Stomach (tissue), 9 donors: Measurements from ENCODE around the gene MALL. TPM values are rescaled to one million over a fixed set of nuclear protein-coding genes. Genes with fewer than 3 reads are reported as not detected.

Experiments used
- DNase-seq, 2 donors: peaks; one replicate each; pipeline versions ENCODE4 v3.0.0 to v3.0.0-alpha.2; 2013 to 2019
- H3K27ac ChIP-seq, 5 donors: fragments of 200-600 bp in 4 of 5; sonication (generic) in 4 of 5; one replicate each; pipeline ENCODE4 v1.5.1; 2013 to 2019; ENCODE audit warnings: mild to moderate bottlenecking in 1 of 5, moderate library complexity in 1 of 5
- H3K27me3 ChIP-seq, 3 donors: fragments of 200-600 bp; sonication (generic); one replicate each; pipeline ENCODE4 v1.5.1; 2017 to 2019; ENCODE audit warnings: mixed run types in 1 of 3
- H3K36me3 ChIP-seq, 4 donors: fragments of 200-600 bp; sonication (generic); 1 replicate in 3 of 4; 2 replicates in 1 of 4; pipeline ENCODE4 v1.5.1; 2016 to 2019
- H3K4me1 ChIP-seq, 4 donors: fragments of 200-600 bp; sonication (generic); one replicate each; pipeline ENCODE4 v1.5.1; 2016 to 2019
- H3K4me3 ChIP-seq, 4 donors: fragments of 200-600 bp; sonication (generic) in 3 of 4; one replicate each; pipeline ENCODE4 v1.5.1; 2016 to 2019; ENCODE audit warnings: mild to moderate bottlenecking in 1 of 4
- H3K9me3 ChIP-seq, 4 donors: fragments of 200-600 bp; sonication (generic); one replicate each; pipeline ENCODE4 v1.5.1; 2016 to 2019
- EP300 ChIP-seq: sonication (generic); formaldehyde crosslinking; IDR thresholded peaks from one replicate; pipeline ENCODE4 v1.6.1; 2017; ENCODE audit warnings: antibody characterized with exemption
- POLR2A ChIP-seq, 4 donors: fragments of 450-650 bp; IDR thresholded peaks; one replicate each; pipeline ENCODE4 v1.6.1; 2016; ENCODE audit warnings: antibody characterized with exemption in 4 of 4, control low read depth in 2 of 4, mild to moderate bottlenecking in 1 of 4, moderate library complexity in 1 of 4
- POLR2AphosphoS5 ChIP-seq, 3 donors: sonication (generic); formaldehyde crosslinking; IDR thresholded peaks; one replicate each; pipeline ENCODE4 v1.6.1; 2016; ENCODE audit warnings: antibody characterized with exemption in 3 of 3
- WGBS, 5 donors: extraction: QIAGEN DNeasy Blood & Tissue Kit in 3 of 5; methylation state at CpG; one replicate each; pipeline versions ENCODE4 v1.1.5 to v1.1.7; 2013 to 2018; 5-methylcytosine and 5-hydroxymethylcytosine counted together
- intact Hi-C: fragments of 100-400 bp; cut with DNase I; formaldehyde crosslinking; loops from one replicate; pipeline ENCODE4 v1.15.1; 2023; ENCODE audit warnings: low total_unique reads
- polyA plus RNA-seq, 3 donors: library from polyadenylated mRNA; stranded (reverse); fragments of 200-250 nt; gene quantifications; one replicate each; pipeline ENCODE4 v1.2.3, GENCODE V29; 2013
- total RNA-seq, 5 donors: library from RNA; depleted of rRNA; stranded (reverse); fragments of >200 nt; gene quantifications; one replicate each; pipeline versions ENCODE4 v1.1.0 to v1.2.3, GENCODE V29; 2014 to 2016
- TF ChIP-seq, protein P1 (sequence below), 7 experiments: fragments of 450-650 bp in 4 of 7; fragments of 200-600 bp in 3 of 7; sonication (generic) in 3 of 7; IDR thresholded peaks; one replicate each; pipeline ENCODE4 v1.5.1; 2016 to 2019; ENCODE audit warnings: antibody characterized with exemption in 7 of 7, control low read depth in 2 of 7, mild to moderate bottlenecking in 1 of 7
- donor health status: healthy with polysubstance abuse.
- donor health status: Bipolar disorder and iron deficiency.
- donor health status: healthy.

Gene MALL
- total and polyA plus RNA-seq, 8 donors: 1.3 to 37.6 (median 2.7) TPM; not detected in 1

DNA sequence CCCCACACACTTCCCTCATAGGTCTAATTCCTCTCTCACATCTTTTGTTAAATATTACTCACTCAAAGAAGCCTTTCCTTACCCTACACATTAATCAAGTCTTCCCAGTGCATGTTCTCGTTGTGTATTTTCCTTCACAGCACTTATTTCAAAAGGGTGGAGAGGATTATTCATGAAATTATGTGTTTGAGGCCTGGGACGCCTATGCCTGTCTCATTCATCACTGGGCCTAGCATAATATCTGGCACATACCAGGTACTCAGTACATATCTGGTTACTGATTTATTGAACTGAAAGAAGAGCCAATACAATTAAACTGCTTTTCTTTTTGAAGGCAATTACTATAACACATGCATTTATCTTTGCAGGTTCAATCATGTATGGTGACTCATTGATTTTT, 15.1 kb upstream of the MALL start:
- Histone ChIP-seq H3K27ac (no peak overlapping the region), H3K27me3 (no peaks in the 10 kb centered on the region), H3K9me3 (peaks cover 0 to 18% (median 6%) of the 10 kb centered on the region in 4 donors), H3K4me3 (no peak overlapping the region), H3K4me1 (no peaks in the 10 kb centered on the region), H3K36me3 (peaks cover 0 to 47% (median 2%) of the 10 kb centered on the region in 4 donors)
- 85 to 95% (median 89%) methylated on average over 2 of the region's 2 CpGs for WGBS, 5 donors
- DNase-seq: no peak
- TF ChIP-seq POLR2AphosphoS5 (IDR thresholded peaks at IDR 0.05) (no peak), POLR2A (IDR thresholded peaks at IDR 0.05) (no peak), EP300 (no peak)
- TF ChIP-seq, protein P1, sequence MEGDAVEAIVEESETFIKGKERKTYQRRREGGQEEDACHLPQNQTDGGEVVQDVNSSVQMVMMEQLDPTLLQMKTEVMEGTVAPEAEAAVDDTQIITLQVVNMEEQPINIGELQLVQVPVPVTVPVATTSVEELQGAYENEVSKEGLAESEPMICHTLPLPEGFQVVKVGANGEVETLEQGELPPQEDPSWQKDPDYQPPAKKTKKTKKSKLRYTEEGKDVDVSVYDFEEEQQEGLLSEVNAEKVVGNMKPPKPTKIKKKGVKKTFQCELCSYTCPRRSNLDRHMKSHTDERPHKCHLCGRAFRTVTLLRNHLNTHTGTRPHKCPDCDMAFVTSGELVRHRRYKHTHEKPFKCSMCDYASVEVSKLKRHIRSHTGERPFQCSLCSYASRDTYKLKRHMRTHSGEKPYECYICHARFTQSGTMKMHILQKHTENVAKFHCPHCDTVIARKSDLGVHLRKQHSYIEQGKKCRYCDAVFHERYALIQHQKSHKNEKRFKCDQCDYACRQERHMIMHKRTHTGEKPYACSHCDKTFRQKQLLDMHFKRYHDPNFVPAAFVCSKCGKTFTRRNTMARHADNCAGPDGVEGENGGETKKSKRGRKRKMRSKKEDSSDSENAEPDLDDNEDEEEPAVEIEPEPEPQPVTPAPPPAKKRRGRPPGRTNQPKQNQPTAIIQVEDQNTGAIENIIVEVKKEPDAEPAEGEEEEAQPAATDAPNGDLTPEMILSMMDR (IDR thresholded peaks at IDR 0.05): no peak
- intact Hi-C loops: no loop called here

DNA sequence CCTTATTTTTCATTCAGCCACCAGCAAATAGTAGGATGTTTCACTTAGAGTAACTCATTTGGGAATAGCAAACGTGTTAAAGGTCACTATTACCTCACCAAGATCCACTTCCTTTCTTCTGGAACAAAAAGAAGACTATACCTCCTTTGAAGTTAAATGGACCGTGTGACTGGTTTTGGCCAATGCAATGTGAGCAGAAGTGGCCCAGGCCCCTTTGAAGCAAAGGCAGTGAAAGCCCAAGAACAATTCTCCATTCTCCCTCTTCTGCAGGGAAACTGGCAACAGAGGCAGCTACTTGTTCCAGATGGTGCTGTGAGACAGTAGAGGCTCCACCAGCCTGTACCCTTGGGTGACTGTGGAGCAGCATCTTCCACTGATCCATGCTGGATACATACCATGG, 11.3 kb upstream of the MALL start:
- Histone ChIP-seq H3K9me3 (no peaks in the 10 kb centered on the region), H3K36me3 (peaks cover 0 to 45% (median 2%) of the 10 kb centered on the region in 4 donors), H3K4me1 (no peaks in the 10 kb centered on the region), H3K27ac (no peak overlapping the region), H3K27me3 (no peaks in the 10 kb centered on the region), H3K4me3 (no peak overlapping the region)
- 59 to 81% (median 68%) methylated on average over 2 of the region's 2 CpGs for WGBS, 5 donors
- DNase-seq: no peak
- TF ChIP-seq, protein P1 (IDR thresholded peaks at IDR 0.05): no peak
- TF ChIP-seq POLR2AphosphoS5 (IDR thresholded peaks at IDR 0.05) (no peak), POLR2A (IDR thresholded peaks at IDR 0.05) (no peak), EP300 (no peak)
- intact Hi-C loops: no loop called here

DNA sequence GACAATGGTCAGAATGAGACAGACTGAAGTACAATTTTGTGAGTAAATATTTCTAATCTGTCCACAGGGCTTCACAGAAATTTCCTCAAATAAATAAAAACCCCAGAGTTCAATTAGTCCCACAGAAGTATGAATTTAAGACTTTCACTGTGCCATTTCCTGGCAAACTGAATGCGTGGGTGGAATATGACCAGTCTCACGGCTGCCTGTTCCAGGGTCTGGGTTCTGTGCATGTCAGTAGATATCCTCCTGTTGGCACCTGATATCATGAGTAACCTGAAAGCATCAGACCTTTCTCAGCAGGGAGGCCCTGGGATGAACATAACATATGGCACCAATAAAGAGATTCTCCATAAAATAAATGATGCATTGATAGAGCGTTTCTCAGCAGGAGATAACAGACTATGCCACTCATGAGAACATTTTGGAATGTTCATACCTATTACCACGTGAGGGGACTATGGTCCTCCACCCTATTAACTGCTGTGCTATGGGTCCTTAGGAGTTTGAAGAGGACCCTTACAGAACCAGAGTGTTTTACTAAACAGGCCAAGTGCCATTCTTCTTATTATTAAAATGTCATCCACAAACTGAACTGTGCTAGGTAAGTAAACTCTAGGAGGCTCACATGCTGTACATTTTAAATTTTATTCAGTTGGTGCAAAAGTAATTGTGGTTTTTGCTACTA, 10.6 kb upstream of the MALL start:
- H3K27me3 ChIP-seq: no peaks in the 10 kb centered on the region
- intact Hi-C loops: no loop called here
- H3K36me3 ChIP-seq: peaks cover 0 to 41% (median 2%) of the 10 kb centered on the region in 4 donors
- WGBS, 5 donors: 82 to 89% (median 87%) methylated on average over 4 of the region's 4 CpGs
- TF ChIP-seq POLR2A (IDR thresholded peaks at IDR 0.05): no peak
- TF ChIP-seq, protein P1 (IDR thresholded peaks at IDR 0.05): no peak
- no peak for TF ChIP-seq POLR2AphosphoS5 (IDR thresholded peaks at IDR 0.05)
- no peak for TF ChIP-seq EP300
- H3K4me1 ChIP-seq: no peaks in the 10 kb centered on the region
- H3K9me3 ChIP-seq: no peaks in the 10 kb centered on the region
- DNase-seq: no peak
- H3K4me3 ChIP-seq: no peak overlapping the region
- no peak overlapping the region for H3K27ac ChIP-seq

DNA sequence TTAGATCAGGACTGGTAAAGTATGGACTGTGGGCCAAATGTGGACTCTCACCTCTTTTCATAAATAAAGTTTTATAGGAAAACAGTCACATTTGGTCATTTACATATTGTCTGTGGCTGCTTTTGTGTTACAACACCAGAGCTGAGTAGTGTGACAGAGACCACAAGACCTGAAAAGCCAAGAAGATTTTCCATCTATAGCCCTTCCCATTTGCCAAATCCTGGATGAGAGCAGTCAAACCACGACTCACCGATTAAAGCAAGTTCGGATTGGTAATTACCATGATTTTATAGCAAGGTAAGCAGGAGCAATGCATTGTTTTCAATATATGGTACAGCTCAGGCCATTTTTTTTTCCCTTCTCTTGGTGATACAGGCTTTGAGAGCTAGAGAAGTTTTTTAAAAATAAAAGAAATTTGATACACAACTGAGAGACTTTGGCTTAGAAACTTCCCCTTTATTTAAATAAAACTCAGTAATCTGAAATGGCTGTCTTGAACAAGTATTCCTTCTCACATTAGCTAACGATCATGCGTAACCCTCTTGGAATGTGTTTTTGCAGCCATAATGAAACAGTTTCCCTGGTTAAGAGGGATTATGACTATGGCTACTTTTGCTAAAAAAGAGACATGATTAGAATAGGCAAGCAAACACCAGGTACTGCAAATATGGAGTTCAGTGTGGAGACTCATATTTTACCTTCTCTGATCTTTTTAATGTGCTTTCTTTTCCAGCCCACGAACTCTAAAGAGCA, 9.5 kb upstream of the MALL start:
- intact Hi-C loops: no loop called here
- H3K9me3 ChIP-seq: no peaks in the 10 kb centered on the region
- H3K27ac ChIP-seq: no peak overlapping the region
- peaks cover 0 to 7% (median 0%) of the 10 kb centered on the region in 3 donors for H3K27me3 ChIP-seq
- H3K4me3 ChIP-seq: no peak overlapping the region
- DNase-seq: no peak
- no peaks in the 10 kb centered on the region for H3K4me1 ChIP-seq
- 77 to 88% (median 84%) methylated on average over 6 of the region's 6 CpGs for WGBS, 5 donors
- TF ChIP-seq POLR2AphosphoS5 (IDR thresholded peaks at IDR 0.05) (no peak), POLR2A (IDR thresholded peaks at IDR 0.05) (no peak), EP300 (no peak)
- TF ChIP-seq, protein P1 (IDR thresholded peaks at IDR 0.05): no peak
- H3K36me3 ChIP-seq: peaks cover 0 to 40% (median 2%) of the 10 kb centered on the region in 4 donors
